Measurements from ENCODE around the gene KIAA1549. TPM values are rescaled to one million over a fixed set of nuclear protein-coding genes. Genes with fewer than 3 reads are reported as not detected.

The KIAA1549 gene
- total and polyA plus RNA-seq, 2 of the 4 experiments (the other 2 are of a cell fraction) = 1.3 to 3.3 TPM

GRCh38 chr7:138898802-138899201 lies 82.4 kb downstream of the KIAA1549 start:
- Histone ChIP-seq H3K18ac (ENCODE audit: low read depth, low read length) (no peak overlapping the region), H3K27me3 (ENCODE audit: control insufficient read depth, insufficient read depth, low read length) (no peaks in the 10 kb centered on the region), H4K5ac (ENCODE audit: low read depth, low read length) (no peak overlapping the region), H2BK120ac (ENCODE audit: low read depth, low read length) (no peak overlapping the region), H3K27ac (ENCODE audit: insufficient read depth, low read length) (no peak overlapping the region), H4K8ac (ENCODE audit: low read depth in 2 of 2, low read length in 2 of 2) (no peak overlapping the region), H3K4me3 (ENCODE audit: insufficient read depth, low read depth, low read length) (no peak overlapping the region), H2AK9ac (replicated peaks; ENCODE audit: low read depth, low read length, poor library complexity) (no peak overlapping the region), H3K4ac (ENCODE audit: low read depth, low read length) (no peak overlapping the region), H2BK5ac (ENCODE audit: low read depth, low read length, poor library complexity, severe bottlenecking) (no peak overlapping the region), H3K4me1 (ENCODE audit: control insufficient read depth, insufficient read depth, low read length) (peaks cover 3% of the 10 kb centered on the region; the same call in 1 of the 2 replicates), H3K56ac (ENCODE audit: extremely low read depth, insufficient read depth, low read length) (no peak overlapping the region), H4K20me1 (ENCODE audit: insufficient read depth, low read length) (no peaks in the 10 kb centered on the region), H2AK5ac (ENCODE audit: low read depth, low read length) (no peak overlapping the region), H4K91ac (ENCODE audit: insufficient read depth, low read depth, low read length) (no peak overlapping the region), H2BK15ac (ENCODE audit: low read depth, low read length) (no peak overlapping the region), H3K4me2 (ENCODE audit: low read depth, low read length) (no peak overlapping the region), H3K36me3 (ENCODE audit: control insufficient read depth, insufficient read depth, low read length) (peaks cover 8% of the 10 kb centered on the region), H3K14ac (replicated peaks; ENCODE audit: low read depth, low read length) (no peak overlapping the region), H3K9ac (ENCODE audit: low read depth, low read length) (no peak overlapping the region), H3K23ac (ENCODE audit: low read depth, low read length) (no peak overlapping the region), H2BK20ac (ENCODE audit: low read depth, low read length) (no peak overlapping the region), H3K9me1 (ENCODE audit: insufficient read depth, low read length) (peaks cover 3% of the 10 kb centered on the region; the same call in 1 of the 2 replicates), H2AFZ (replicated peaks; ENCODE audit: low read length, poor library complexity) (no peak overlapping the region), H3K9me3 (ENCODE audit: control insufficient read depth, insufficient read depth, low read length) (no peaks in the 10 kb centered on the region), H3K79me1 (ENCODE audit: low read depth in 1 of 2, low read length in 2 of 2) (no peaks in the 10 kb centered on the region)
- ATAC-seq (ENCODE audit: low read depth) (no peak), DNase-seq (no peak)
- WGBS, 2 experiments (ENCODE audit: extremely low coverage in 2 of 2, insufficient read length in 1 of 2) = 93% methylated on average over 3 of the region's 8 CpGs; no CpG with 5 or more reads in 1 of the 2 experiments
- POLR2A ChIA-PET (ENCODE audit: unreplicated experiment) = no interaction called here
- intact Hi-C loops (cut with micrococcal nuclease) (no loop called here), dilution Hi-C loops (cut with HindIII; ENCODE audit: low sequenced_read_pairs, unreplicated experiment) (no loop called here), in situ Hi-C loops (cut with MboI; ENCODE audit: low sequenced_read_pairs) (no loop called here)
- CTCF ChIA-PET = interaction anchor here (1.5 kb wide), 1 partner anchor 13 kb away, joined by 4 read pairs; no protein-coding TSS in a partner anchor
- TF ChIP-seq MAFK (IDR thresholded peaks at IDR 0.05; ENCODE audit: low read depth, low read length) (no peak), RFX5 (IDR thresholded peaks at IDR 0.05; ENCODE audit: low read depth, low read length) (no peak), CTCF (conservative IDR thresholded peaks at IDR 0.05; ENCODE audit: low read depth, low read length) (no peak), MAZ (IDR thresholded peaks at IDR 0.05; ENCODE audit: borderline replicate concordance, low read depth, low read length) (no peak), USF2 (IDR thresholded peaks at IDR 0.05; ENCODE audit: low read depth, low read length) (no peak), NFE2L2 (IDR thresholded peaks at IDR 0.05; ENCODE audit: low read depth, low read length) (no peak), MXI1 (IDR thresholded peaks at IDR 0.05; ENCODE audit: borderline replicate concordance, low read depth, low read length) (no peak)
- BruUV-seq (replicated peaks) = no TSS peak
